GM12801 (cell line): ENCODE measurements around the gene FECH.

Source experiments
- CTCF ChIP-seq: IDR thresholded peaks from one replicate; pipeline ENCODE4 v1.5.1; 2011; ENCODE audit warnings: control low read depth; ENCODE audit not compliant: insufficient read length; ENCODE audit errors: extremely low read depth

FECH gene

GRCh38 chr18:57575542-57575941, 11.0 kb downstream of the FECH start:
- no peak for TF ChIP-seq CTCF

GRCh38 chr18:57574866-57575265, 11.6 kb downstream of the FECH start:
- no peak for TF ChIP-seq CTCF

- TF ChIP-seq CTCF: no peak
Measured at GRCh38 chr18:57570162-57570561, 16.3 kb downstream of the FECH start.

- TF ChIP-seq CTCF: no peak
Measured at GRCh38 chr18:57569133-57569532, 17.4 kb downstream of the FECH start.

- TF ChIP-seq CTCF: no peak
Measured at GRCh38 chr18:57561728-57562423, 24.6 kb downstream of the FECH start.

- TF ChIP-seq CTCF: no peak
Measured at GRCh38 chr18:57561261-57561660, 25.2 kb downstream of the FECH start.

- TF ChIP-seq CTCF: no peak
Measured at GRCh38 chr18:57559314-57559713, 27.2 kb downstream of the FECH start.
